ENCODE measurements around the gene ATRIP.

Gene ATRIP

DNA sequence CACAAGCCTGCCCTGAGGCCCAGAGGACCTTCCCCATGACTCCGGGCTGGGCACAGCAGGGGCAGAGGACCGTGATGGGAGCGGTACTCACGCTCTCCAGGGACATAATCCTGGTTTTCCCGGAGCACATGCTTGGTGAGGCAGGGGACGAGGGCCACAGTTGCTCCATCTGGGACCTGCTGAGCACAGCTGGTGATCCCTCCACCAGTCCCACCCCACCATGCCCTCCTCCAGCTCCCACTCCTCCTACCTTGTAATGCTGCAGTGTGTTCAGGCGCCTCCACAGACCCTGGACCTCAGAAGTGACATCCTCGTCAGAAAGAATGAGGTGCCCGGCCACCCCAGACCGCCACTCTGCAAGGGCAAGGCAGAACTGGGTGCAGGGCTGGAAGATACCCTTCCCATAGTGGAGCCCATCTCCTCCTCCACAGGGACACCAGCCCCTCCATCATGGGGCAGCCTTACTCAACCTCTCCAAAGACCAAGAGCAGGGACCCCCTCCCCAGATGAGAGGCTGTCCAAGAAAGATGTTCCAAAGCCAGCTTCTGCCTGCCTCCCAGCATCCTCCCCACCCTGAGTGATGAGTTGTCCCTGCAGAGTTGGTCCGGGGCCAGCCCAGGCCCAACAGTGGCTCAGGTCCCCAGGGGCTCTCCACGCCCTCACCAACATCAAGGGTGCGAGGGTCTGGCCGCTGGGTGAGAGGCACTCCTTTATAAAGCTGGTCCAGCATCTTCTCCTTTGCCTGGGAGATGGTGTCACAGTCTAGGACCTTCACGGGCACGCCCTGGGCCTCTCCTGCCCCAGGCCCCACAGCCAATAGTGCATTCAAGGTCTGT is 36.1 kb upstream of the ATRIP start:
- no peak for DNase-seq (ENCODE audit: extremely low spot score)
- ChIA-PET POLR2A (no interaction called here), CTCF (interaction anchor here (0.9 to 30.6 kb wide), 3 partner anchors 10 to 137 kb away, joined by 3 to 863 read pairs (median 57); partner anchors contain the start of genes CCDC51, PLXNB1 and TMA7)
- TF ChIP-seq, protein P1, sequence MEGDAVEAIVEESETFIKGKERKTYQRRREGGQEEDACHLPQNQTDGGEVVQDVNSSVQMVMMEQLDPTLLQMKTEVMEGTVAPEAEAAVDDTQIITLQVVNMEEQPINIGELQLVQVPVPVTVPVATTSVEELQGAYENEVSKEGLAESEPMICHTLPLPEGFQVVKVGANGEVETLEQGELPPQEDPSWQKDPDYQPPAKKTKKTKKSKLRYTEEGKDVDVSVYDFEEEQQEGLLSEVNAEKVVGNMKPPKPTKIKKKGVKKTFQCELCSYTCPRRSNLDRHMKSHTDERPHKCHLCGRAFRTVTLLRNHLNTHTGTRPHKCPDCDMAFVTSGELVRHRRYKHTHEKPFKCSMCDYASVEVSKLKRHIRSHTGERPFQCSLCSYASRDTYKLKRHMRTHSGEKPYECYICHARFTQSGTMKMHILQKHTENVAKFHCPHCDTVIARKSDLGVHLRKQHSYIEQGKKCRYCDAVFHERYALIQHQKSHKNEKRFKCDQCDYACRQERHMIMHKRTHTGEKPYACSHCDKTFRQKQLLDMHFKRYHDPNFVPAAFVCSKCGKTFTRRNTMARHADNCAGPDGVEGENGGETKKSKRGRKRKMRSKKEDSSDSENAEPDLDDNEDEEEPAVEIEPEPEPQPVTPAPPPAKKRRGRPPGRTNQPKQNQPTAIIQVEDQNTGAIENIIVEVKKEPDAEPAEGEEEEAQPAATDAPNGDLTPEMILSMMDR (IDR thresholded peaks at IDR 0.05; ENCODE audit: control extremely low read depth, extremely low read depth, low read depth, missing control alignments): no peak

DNA sequence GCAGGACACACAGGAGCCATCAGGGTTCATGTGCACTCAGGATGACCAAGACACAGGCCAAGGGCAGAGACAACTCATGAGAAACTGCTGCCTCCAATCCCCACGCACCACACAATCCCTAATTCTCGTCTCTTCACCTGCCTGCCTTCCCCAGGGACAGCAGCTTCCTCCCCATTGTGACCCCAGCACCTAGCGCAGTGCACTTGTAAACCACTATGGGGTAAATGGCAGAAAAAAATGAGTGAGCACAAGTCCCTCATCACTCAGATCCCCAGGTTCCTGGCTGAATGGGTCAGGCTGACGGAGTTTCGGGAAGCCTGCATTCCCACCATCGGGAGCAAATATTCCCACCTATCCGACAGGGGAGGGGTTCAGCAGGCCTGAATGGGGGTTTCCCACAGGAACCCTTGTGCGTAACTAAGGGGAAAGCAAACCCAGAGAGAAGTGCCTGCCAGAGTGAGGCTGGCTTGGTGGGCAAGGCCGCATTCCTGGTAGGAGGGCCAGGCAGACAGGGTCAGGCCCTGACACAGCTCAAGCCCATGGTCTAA is 35.4 kb upstream of the ATRIP start:
- CTCF ChIA-PET: interaction anchor here (0.9 to 30.6 kb wide), 4 partner anchors 8 to 137 kb away, joined by 3 to 863 read pairs (median 30); partner anchors contain the start of genes CCDC51, PLXNB1 and TMA7
- POLR2A ChIA-PET: no interaction called here

DNA sequence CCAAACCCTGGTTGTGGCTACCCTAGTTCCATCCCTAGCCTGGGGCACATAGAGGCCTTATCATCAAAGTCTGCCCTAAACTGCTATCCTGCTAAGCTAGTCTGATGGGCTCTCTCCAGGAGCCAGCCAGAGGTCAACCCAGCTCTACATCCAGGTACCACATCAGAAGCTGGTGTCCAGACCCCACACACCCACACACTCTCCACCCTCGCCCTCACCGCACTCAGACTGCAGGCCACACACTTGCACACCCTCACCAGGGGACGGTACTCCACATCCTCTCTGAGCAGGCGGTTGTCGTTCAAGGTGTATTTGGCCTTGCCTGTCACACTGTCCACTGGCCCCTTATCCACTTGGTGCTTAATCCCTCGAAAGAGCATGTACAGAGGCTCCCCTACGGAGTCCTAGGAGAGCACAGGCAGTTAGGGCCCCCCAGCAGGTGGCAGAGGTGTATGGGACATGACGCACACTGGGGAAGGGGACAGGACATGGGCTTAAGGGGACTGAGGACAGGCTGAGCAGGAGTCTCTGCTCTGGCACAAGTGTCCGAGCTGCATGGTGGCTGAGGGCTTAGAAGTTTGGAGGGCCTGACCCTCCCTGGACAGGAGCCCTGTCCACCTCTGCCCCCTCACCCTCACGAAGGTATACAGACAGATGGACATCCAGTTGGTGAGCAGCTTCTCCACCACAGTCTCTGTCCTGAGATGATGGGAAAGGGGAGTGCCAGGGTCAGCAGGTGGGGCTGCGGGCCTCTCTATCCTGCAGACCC is 34.7 kb upstream of the ATRIP start:
- ChIA-PET POLR2A (no interaction called here), CTCF (interaction anchor here (0.9 to 30.6 kb wide), 4 partner anchors 9 to 138 kb away, joined by 3 to 863 read pairs (median 30); partner anchors contain the start of genes CCDC51, PLXNB1 and TMA7)
- no peak for DNase-seq (ENCODE audit: extremely low spot score)
- TF ChIP-seq, protein P1 (IDR thresholded peaks at IDR 0.05; ENCODE audit: control extremely low read depth, extremely low read depth, low read depth, missing control alignments): no peak

More for the DNA sequence above, 35.4 kb upstream of the ATRIP start:
- no peak for DNase-seq (ENCODE audit: extremely low spot score)
- TF ChIP-seq, protein P1 (IDR thresholded peaks at IDR 0.05; ENCODE audit: control extremely low read depth, extremely low read depth, low read depth, missing control alignments): no peak

DNA sequence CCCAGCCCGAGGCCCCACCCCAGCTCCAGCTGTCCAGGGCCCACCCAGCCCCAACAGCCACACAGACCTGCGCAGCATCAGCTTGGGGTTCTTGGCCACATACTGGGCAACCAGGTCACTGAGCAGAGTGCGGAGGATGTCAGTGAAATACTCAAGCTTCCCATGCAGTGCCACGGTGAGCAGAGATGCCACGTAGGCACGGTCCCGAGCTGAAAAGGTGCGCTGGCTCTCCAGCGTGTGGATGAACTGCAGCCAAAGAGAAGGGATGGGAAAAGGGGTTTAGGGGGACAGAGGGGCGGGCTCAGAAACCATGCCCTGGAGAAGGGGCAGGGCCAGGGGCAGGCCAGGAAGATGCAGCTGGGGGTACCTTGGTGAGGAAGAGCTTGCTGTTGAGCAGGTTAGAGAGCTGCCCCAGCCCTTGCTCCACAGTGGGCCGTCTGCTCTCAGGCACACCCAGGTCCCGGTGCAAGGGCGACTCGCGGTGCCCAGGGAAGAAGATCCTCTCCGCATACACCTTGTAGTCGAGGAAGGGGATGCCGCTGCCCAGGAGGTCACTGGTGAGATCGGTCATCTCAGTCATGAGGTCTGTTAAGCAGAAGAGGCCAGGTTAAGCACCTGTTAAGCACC is 34.0 kb upstream of the ATRIP start:
- TF ChIP-seq, protein P1 (IDR thresholded peaks at IDR 0.05; ENCODE audit: control extremely low read depth, extremely low read depth, low read depth, missing control alignments): no peak
- no peak for DNase-seq (ENCODE audit: extremely low spot score)
- CTCF ChIA-PET: interaction anchor here (1.5 to 30.6 kb wide), 3 partner anchors 10 to 19 kb away, joined by 3 to 863 read pairs (median 57); partner anchors contain the start of genes CCDC51, PLXNB1 and TMA7
- POLR2A ChIA-PET: no interaction called here

DNA sequence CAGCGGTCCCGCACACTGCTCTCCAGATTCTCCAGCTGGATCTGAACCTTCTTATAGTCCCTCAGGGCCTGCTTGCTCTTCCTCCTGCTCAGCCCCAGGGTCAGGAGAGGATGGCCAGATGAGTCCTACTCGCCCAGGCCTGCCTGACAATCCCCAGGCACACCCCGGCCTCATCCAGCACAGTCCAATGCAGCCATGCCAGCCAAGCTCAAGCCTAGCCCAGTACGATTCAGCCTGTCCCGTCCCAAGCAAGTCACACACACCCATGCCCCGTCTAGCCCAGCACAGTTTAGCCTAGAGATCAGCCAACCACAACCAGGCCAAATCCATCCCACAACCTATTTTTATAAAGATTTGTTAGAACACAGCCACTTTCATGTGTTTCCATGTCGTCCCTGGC is 33.5 kb upstream of the ATRIP start:
- DNase-seq (ENCODE audit: extremely low spot score): no peak
- POLR2A ChIA-PET: interaction anchor here (1.0 kb wide), 1 partner anchor 33 kb away, joined by 3 read pairs; the partner anchor contains the start of gene ATRIP
- CTCF ChIA-PET: interaction anchor here (9.3 to 30.6 kb wide), 2 partner anchors 13 to 18 kb away, joined by 57 to 863 read pairs; partner anchors contain the start of genes CCDC51, PLXNB1 and TMA7
- TF ChIP-seq, protein P1 (IDR thresholded peaks at IDR 0.05; ENCODE audit: control extremely low read depth, extremely low read depth, low read depth, missing control alignments): no peak

Data from GM10248 (cell line).